HG02840 (cell line): ENCODE data around the gene PRRG1.
"Not testable (repeated sequence)": the region's sequence is repeated elsewhere in the genome, so short reads cannot be mapped to it uniquely, and the experiment has no call there.

Experiments used
- ATAC-seq: cut with Tn5 transposase; IDR thresholded peaks from one replicate; pipeline ENCODE4 v1.9.1; 2021; ENCODE audit warnings: mild to moderate bottlenecking, moderate library complexity, moderate number of reproducible peaks; ENCODE audit not compliant: unreplicated experiment, low FRiP score

Gene PRRG1

DNA sequence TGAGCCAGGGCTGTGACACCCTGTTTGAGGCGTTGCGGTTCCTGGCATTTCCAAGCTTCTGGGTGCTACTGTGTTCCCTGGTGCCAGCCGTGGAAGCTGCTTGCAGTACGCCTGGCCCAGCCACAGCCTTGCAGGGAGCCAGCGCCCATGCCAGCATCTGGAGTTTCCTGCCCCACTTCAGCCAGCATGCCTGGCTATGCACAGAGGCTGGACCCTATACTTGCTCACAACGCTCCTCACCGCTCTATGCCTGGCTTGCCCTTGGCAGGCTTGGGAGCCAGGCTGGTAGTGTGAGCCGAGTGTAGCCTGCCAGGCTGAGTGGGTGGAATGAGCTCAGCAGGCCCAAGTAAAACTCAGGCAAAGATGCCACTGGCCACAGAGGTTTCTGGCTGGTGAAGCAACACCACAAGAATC, 22.4 kb downstream of the PRRG1 start:
- no peak for ATAC-seq

GRCh38 chrX:37378404-37378803, 29.2 kb downstream of the PRRG1 start:
- no peak for ATAC-seq

- ATAC-seq = no peak
Observed at GRCh38 chrX:37378830-37379229, 29.7 kb downstream of the PRRG1 start.

DNA sequence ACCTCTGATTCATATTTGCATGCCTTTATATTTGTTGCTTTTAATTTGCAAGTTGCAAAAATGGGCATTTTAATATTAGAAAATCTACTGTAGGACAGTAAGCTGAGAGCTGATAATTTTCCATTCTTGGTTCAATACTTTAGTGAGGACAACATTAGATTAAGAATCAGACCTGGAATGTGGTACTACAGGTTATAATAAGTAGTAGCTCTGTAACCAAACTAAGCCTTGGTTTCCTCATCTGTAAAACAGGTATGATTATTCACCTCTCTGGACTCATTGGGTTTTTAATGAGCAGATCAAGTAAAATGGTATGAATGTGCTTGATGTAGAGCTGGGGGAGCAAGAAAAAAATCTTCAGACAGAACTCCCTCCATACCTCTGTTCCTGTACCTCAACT, 31.1 kb downstream of the PRRG1 start:
- no peak for ATAC-seq

GRCh38 chrX:37380924-37381323, 31.8 kb downstream of the PRRG1 start:
- no peak for ATAC-seq

- ATAC-seq = no peak
Observed at GRCh38 chrX:37383313-37383712, 34.1 kb downstream of the PRRG1 start.

DNA sequence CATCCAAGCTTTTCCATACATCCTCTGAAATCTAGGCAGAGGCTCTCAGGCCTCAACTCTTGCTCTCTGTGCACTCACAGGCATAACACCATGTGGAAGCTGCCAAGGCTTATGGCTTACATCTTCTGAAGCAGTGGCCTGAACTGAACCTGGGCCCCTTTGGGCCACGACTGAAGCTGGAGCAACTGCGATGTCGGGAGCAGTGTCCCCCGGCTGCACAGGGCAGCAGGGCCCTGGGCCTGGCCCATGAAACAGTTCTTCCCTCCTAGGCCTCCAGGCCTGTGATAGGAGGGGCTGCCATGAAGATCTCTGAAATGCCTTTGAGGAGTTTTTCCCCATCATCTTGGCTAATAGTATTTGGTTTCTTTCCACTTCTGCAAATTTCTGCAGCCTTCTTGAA, 39.2 kb downstream of the PRRG1 start:
- ATAC-seq = no peak

- ATAC-seq = no peak
Observed at GRCh38 chrX:37405956-37406355, 56.8 kb downstream of the PRRG1 start.

DNA sequence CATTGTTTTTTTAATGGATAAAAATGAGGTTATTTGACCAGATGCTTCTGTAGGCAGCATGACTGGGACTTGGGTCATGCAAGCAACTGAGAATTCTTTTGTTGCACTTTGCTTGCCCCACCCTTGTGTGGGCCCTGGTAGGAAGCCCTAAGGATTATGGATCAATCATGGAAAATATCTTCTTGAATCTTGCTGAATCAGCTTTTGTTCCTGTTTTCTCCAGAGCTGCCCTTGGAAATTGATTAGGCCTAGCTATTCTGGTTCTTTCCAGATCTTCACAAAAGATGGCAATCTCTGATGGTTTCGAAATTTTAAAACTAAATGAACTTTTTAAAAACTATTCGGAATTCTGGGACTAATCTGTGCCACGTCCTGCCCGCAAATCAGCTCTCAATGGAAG, 58.6 kb downstream of the PRRG1 start:
- no peak for ATAC-seq

DNA sequence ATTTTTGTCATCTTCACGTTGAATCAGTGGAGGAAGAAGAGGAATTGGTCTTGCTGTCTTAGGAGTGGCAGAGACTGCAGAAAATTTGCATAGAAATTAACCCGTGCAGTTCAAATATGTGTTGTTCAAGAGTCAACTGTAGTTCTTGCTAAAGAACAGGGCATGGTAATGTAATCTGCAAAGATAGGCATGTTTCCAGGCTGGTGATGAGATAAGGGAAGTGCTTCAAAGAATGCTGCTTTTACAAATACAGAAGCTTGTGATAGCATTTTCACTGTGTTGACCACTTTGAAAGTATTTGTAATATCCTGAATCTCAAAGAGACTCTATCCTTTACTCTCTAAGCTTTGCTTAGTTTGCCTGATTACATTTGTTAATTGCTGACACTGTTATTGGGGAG, 60.1 kb downstream of the PRRG1 start:
- ATAC-seq = no peak

- ATAC-seq = no peak
Observed at GRCh38 chrX:37420185-37420584, 71.0 kb downstream of the PRRG1 start.

DNA sequence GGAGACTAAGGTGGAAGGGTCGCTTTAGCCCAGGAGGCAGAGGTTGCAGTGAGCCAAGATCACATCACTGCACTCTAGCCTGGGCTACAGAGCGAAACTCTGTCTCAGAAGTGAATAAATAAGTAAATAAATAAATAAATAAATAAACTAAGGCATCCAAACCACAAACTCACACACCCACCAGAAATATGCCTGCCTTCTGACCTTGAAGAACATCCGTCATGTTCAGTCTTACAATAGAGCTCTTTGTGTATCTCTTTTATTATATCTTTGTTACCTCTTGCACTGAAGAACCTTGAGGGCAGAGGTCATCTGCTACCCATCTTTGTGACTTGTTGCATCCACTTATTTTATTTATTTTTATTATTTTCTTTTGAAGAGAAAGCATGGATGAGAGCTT, 71.6 kb downstream of the PRRG1 start:
- ATAC-seq = no peak

DNA sequence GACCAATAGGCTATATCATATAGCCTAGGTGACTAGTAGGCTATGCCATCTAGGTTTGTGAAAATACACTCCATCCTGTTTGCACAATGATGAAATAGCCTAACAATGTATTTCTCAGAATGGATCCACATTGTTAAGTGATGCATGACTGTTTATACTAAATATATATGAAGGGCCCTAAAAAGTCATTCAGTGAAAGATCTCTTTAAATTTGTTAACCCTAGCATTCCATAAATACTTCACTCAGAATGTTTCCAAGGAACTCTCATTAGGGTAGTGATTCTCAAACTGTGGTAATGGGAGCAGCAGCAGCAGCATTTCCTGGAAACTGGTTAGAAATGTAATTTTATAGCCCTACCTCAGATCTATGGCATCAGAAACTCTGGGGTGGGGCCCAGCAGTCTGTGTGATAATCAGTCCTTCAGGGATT, 74.9 kb downstream of the PRRG1 start:
- no peak for ATAC-seq

GRCh38 chrX:37425370-37425769, 76.2 kb downstream of the PRRG1 start:
- no peak for ATAC-seq

- not testable (repeated sequence) for ATAC-seq
Observed at GRCh38 chrX:37428962-37429361, 79.8 kb downstream of the PRRG1 start.

DNA sequence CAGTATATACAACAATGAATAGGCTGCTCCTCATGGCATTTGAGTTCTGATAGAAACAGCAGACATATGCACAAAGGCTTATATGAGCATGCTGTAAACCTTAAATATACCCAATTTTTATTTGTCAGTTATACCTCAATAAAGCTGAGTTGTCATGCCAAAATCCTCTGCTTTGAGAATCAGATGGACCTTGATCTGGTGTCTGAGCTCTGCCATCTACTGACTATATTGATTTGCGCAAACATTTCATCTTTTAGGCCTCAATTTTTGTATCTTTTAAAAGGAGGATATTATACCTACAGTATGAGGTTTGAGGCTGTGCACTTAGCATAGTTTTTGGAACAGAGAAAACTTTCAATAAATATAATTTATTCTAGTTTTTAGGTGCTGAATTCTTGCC, 85.2 kb downstream of the PRRG1 start:
- ATAC-seq = no peak

- ATAC-seq = no peak
Observed at GRCh38 chrX:37437160-37437559, 88.0 kb downstream of the PRRG1 start.

- ATAC-seq = no peak
Observed at GRCh38 chrX:37441377-37441776, 92.2 kb downstream of the PRRG1 start.

GRCh38 chrX:37445182-37445581, 96.0 kb downstream of the PRRG1 start:
- ATAC-seq = no peak

DNA sequence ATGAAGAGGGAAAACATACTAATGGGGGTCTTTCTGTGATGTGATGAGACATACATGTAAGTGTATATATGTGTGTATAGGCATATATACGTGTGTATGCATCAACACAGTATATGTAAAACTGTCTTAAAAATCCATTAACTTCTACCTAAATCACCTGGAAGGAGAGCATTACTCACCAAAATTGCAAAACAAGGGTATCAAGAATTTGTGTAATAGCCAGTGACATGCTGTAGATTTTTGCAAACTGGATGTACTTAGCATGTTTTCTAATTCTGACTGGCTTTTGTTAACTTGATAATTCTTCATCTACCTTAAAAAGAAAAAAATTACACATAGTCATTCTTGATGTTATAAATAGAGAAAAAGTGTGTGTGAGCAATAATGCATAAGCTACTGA, 104.7 kb downstream of the PRRG1 start:
- ATAC-seq = no peak

GRCh38 chrX:37454537-37455285, 105.5 kb downstream of the PRRG1 start:
- no peak for ATAC-seq

- no peak for ATAC-seq
Observed at GRCh38 chrX:37455381-37455780, 106.2 kb downstream of the PRRG1 start.

DNA sequence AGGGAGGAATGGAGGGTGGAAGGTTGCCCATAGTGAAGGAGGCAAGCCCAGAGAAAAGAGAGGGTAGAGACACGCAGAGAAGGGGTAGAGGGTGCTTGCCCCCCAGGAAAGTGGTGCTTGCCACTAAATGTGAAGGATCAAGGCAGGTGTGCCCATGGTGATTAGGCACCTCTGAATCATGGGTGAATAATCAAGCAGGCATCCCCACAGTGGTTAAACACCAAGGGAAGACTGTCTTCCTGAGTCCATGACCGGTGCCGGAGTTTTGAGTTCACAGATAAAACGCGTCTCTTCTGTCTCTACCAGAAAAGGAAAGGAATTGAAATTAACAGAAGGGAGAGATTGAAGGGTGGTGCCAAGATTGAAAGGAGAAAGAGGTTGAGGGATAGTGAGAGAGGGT, 111.1 kb downstream of the PRRG1 start:
- ATAC-seq = not testable (repeated sequence)
